ENCODE data around the gene HABP2.
A peak's percentile ranks its signal among the peaks of the same experiment; 100 is the strongest.

The HABP2 gene

GRCh38 chr10:113560071-113560470, 7.2 kb downstream of the HABP2 start:
- DNase-seq, result no peak

GRCh38 chr10:113561214-113561613, 8.4 kb downstream of the HABP2 start:
- no peak for DNase-seq

- no peak for DNase-seq
These were observed 9.2 kb downstream of the HABP2 start for GRCh38 chr10:113562069-113562468.

GRCh38 chr10:113562704-113563103, 9.9 kb downstream of the HABP2 start:
- DNase-seq, result no peak

- DNase-seq, result peak; percentile 63
These were observed 10.6 kb downstream of the HABP2 start for GRCh38 chr10:113563306-113564088.

- no peak for DNase-seq
These were observed 12.5 kb downstream of the HABP2 start for GRCh38 chr10:113565364-113565763.

GRCh38 chr10:113566888-113567287, 14.0 kb downstream of the HABP2 start:
- no peak for DNase-seq

GRCh38 chr10:113569576-113569975, 16.7 kb downstream of the HABP2 start:
- no peak for DNase-seq

GRCh38 chr10:113572520-113573290, 19.9 kb downstream of the HABP2 start:
- DNase-seq, result no peak

- DNase-seq, result no peak
These were observed 20.5 kb downstream of the HABP2 start for GRCh38 chr10:113573368-113573767.

- no peak for DNase-seq
These were observed 24.0 kb downstream of the HABP2 start for GRCh38 chr10:113576852-113577251.

- DNase-seq, result no peak
These were observed 25.9 kb downstream of the HABP2 start for GRCh38 chr10:113578773-113579172.

GRCh38 chr10:113581092-113581491, 28.2 kb downstream of the HABP2 start:
- no peak for DNase-seq

GRCh38 chr10:113583571-113583970, 30.7 kb downstream of the HABP2 start:
- no peak for DNase-seq

GRCh38 chr10:113585949-113586348, 33.1 kb downstream of the HABP2 start:
- DNase-seq, result no peak

- no peak for DNase-seq
These were observed 36.4 kb downstream of the HABP2 start for GRCh38 chr10:113589201-113589770.

GRCh38 chr10:113590581-113590980, 37.7 kb downstream of the HABP2 start:
- no peak for DNase-seq

- DNase-seq, result no peak
These were observed 39.5 kb downstream of the HABP2 start for GRCh38 chr10:113592380-113592779.

GRCh38 chr10:113594652-113595051, 41.8 kb downstream of the HABP2 start:
- DNase-seq, result no peak

- DNase-seq, result no peak
These were observed 47.7 kb downstream of the HABP2 start for GRCh38 chr10:113600569-113600968.

- DNase-seq, result no peak
These were observed 50.4 kb downstream of the HABP2 start for GRCh38 chr10:113603057-113603777.

- no peak for DNase-seq
These were observed 51.7 kb downstream of the HABP2 start for GRCh38 chr10:113604572-113604971.
